ENCODE data around the gene BRD3OS. TPM values are rescaled to one million over a fixed set of nuclear protein-coding genes. Genes with fewer than 3 reads are reported as not detected.
A peak's percentile ranks its signal among the peaks of the same experiment; 100 is the strongest.

Gene BRD3OS
- total and polyA plus RNA-seq, 2 of the 13 experiments (the other 11 are each of a cell fraction or from before 2014, with no cell fraction given), result 4.9 to 5.7 TPM

DNA sequence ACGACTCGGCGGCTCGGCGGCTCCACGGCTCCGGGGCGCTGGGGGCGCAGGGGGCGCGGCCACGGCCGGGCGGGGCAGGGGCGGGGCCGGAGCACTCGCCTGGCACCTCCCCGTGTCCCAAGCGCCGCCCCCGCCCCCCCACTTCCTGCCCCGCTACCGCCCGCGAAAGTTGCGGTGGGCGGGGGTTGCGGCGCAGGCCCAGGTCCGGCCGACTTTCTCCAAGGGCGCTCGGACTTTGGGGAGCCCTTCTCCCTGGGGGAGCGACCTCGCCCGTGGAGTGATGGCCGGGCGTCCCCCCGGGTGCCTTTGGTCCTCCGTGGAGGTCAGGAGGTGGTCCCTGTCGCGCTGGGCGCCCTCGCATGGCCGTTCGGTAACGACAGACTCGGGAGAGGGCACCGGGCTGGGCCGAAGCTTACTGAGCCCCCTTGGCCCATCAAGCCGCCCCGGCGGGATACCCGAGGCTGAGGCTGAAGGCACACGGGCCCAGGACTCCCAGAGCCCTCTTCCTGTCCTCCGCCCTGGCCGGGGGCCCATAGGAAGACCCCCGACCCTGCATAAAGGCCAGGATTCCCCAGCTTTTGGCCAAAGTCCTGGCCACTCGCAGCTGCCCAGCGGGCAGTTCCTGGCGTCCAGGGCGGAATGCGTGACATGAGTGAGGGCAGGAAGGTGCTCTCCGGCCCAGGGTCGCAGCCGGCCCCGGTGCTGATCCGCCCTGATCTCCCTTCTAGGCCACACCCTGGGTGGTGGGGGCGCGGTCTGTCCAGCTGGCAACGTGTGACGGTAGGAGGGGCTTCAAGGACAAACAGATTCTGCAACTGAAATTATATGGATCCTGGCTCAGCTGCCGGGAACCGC, 32.3 kb upstream of the BRD3OS start:
- peak; percentile 55 for ATAC-seq
- intact Hi-C loops (cut with micrococcal nuclease; ENCODE audit: unreplicated experiment) (no loop called here), in situ Hi-C loops (cut with HindIII; ENCODE audit: extremely low pct_ligation_motif_present, low pct_unique_long_range_greater_than_20kb) (loop anchor here (5.0 kb wide), 1 partner anchor 206 kb away; no protein-coding TSS in a partner anchor)
- ChIA-PET POLR2A (interaction anchor here (0.8 to 1.6 kb wide), 16 partner anchors 9 to 266 kb away, joined by 3 to 19 read pairs (median 4); partner anchors contain the start of genes BRD3OS and SARDH), CTCF (ENCODE audit: low intra/inter-chr PET ratio, low total read pairs) (interaction anchor here (1.2 to 4.0 kb wide), 4 partner anchors 199 to 253 kb away, joined by 3 to 40 read pairs (median 18); no protein-coding TSS in a partner anchor)
- peak; percentile 77 for DNase-seq (ENCODE audit: low spot score)
- BruUV-seq (replicated peaks), result TSS peak; percentile 61
- no peaks in the 10 kb centered on the region; a peak in 1 of 5 replicates for H3K36me3 ChIP-seq (replicated peaks in 1 of 2; ENCODE audit: control insufficient read depth in 1 of 2, insufficient read depth in 2 of 2, low read length in 2 of 2)
- peak overlapping the region; percentile 80 to 98 (median 97) for H3K4me3 ChIP-seq (replicated peaks in 1 of 3; ENCODE audit: insufficient read depth in 1 of 3, low read depth in 2 of 3, low read length in 3 of 3)
- FAIRE-seq, result no peak
- peaks cover 26% of the 10 kb centered on the region; the same call in 1 of the 2 replicates for H4K20me1 ChIP-seq (ENCODE audit: insufficient read depth, low read length)
- H3K79me2 ChIP-seq (ENCODE audit: insufficient read depth, low read length), result peaks cover 38% of the 10 kb centered on the region
- H3K9ac ChIP-seq (ENCODE audit: insufficient read depth, low read depth, low read length), result peak overlapping the region; percentile 82
- peak overlapping the region; percentile 96 for H3K4me2 ChIP-seq (ENCODE audit: low read depth, low read length)
- no peaks in the 10 kb centered on the region for H3K9me3 ChIP-seq (ENCODE audit: low read length)
- no peak overlapping the region for H2AFZ ChIP-seq (ENCODE audit: low read length)
- WGBS (ENCODE audit: low lambda C conversion rate), result 4% methylated on average over 10 of the region's 74 CpGs
- peaks cover 50% of the 10 kb centered on the region for H3K4me1 ChIP-seq (ENCODE audit: insufficient read depth, low read length)
- peak overlapping the region; percentile 79 for H3K27ac ChIP-seq (ENCODE audit: extremely low read length, insufficient read depth, low read length)
- no peaks in the 10 kb centered on the region for H3K27me3 ChIP-seq (ENCODE audit: control insufficient read depth in 1 of 2, insufficient read depth in 2 of 2, low read length in 2 of 2)
- TF ChIP-seq HDAC2 (CRISPR knock-in tag; IDR thresholded peaks at IDR 0.05) (no peak; the same call in 1 of the 2 replicates), ZNF503 (CRISPR knock-in tag; IDR thresholded peaks at IDR 0.05) (no peak), SMC3 (IDR thresholded peaks at IDR 0.05; ENCODE audit: low read length) (no peak), FOXP1 (IDR thresholded peaks at IDR 0.05) (no peak), FOXP1 (CRISPR knock-in tag; IDR thresholded peaks at IDR 0.05) (0 out of 2 replicates have a peak, but pooled peaks have one; percentile 11), ZNF546 (CRISPR knock-in tag; conservative IDR thresholded peaks at IDR 0.05) (no peak), ZNF557 (CRISPR knock-in tag; IDR thresholded peaks at IDR 0.05) (no peak)
- TF ChIP-seq, protein P1, sequence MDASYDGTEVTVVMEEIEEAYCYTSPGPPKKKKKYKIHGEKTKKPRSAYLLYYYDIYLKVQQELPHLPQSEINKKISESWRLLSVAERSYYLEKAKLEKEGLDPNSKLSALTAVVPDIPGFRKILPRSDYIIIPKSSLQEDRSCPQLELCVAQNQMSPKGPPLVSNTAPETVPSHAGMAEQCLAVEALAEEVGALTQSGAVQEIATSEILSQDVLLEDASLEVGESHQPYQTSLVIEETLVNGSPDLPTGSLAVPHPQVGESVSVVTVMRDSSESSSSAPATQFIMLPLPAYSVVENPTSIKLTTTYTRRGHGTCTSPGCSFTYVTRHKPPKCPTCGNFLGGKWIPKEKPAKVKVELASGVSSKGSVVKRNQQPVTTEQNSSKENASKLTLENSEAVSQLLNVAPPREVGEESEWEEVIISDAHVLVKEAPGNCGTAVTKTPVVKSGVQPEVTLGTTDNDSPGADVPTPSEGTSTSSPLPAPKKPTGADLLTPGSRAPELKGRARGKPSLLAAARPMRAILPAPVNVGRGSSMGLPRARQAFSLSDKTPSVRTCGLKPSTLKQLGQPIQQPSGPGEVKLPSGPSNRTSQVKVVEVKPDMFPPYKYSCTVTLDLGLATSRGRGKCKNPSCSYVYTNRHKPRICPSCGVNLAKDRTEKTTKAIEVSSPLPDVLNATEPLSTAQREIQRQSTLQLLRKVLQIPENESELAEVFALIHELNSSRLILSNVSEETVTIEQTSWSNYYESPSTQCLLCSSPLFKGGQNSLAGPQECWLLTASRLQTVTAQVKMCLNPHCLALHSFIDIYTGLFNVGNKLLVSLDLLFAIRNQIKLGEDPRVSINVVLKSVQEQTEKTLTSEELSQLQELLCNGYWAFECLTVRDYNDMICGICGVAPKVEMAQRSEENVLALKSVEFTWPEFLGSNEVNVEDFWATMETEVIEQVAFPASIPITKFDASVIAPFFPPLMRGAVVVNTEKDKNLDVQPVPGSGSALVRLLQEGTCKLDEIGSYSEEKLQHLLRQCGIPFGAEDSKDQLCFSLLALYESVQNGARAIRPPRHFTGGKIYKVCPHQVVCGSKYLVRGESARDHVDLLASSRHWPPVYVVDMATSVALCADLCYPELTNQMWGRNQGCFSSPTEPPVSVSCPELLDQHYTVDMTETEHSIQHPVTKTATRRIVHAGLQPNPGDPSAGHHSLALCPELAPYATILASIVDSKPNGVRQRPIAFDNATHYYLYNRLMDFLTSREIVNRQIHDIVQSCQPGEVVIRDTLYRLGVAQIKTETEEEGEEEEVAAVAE (CRISPR knock-in tag; IDR thresholded peaks at IDR 0.05; ENCODE audit: borderline replicate concordance), result no peak
- TF ChIP-seq, protein P2, sequence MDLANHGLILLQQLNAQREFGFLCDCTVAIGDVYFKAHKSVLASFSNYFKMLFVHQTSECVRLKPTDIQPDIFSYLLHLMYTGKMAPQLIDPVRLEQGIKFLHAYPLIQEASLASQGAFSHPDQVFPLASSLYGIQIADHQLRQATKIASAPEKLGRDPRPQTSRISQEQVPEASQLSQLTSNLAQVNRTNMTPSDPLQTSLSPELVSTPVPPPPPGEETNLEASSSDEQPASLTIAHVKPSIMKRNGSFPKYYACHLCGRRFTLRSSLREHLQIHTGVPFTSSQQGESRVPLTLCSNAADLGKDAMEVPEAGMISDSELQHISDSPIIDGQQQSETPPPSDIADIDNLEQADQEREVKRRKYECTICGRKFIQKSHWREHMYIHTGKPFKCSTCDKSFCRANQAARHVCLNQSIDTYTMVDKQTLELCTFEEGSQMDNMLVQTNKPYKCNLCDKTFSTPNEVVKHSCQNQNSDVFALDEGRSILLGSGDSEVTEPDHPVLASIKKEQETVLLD (CRISPR knock-in tag; IDR thresholded peaks at IDR 0.05; ENCODE audit: low read depth), result peak; percentile 61; the same call in 1 of the 2 replicates
- TF ChIP-seq, protein P3, sequence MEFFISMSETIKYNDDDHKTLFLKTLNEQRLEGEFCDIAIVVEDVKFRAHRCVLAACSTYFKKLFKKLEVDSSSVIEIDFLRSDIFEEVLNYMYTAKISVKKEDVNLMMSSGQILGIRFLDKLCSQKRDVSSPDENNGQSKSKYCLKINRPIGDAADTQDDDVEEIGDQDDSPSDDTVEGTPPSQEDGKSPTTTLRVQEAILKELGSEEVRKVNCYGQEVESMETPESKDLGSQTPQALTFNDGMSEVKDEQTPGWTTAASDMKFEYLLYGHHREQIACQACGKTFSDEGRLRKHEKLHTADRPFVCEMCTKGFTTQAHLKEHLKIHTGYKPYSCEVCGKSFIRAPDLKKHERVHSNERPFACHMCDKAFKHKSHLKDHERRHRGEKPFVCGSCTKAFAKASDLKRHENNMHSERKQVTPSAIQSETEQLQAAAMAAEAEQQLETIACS (CRISPR knock-in tag; IDR thresholded peaks at IDR 0.05), result no peak
- TF ChIP-seq, protein P4, sequence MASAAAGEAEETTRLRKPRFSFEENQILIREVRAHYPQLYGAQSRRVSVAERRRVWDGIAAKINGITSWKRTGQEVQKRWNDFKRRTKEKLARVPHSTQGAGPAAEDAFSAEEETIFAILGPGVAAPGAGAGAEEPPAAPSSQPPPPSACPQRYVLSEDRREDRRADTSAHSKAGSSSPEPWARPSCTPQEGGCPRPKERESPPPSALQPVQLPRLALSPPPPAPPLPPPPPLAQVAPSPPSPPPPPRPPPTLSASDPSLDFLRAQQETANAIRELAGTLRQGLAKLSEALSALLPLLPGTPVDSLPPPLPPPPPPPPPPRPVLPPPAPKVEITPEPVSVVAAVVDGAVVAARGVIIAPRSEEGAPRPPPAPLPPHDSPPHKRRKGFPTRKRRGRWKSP (CRISPR knock-in tag; IDR thresholded peaks at IDR 0.05), result peak; percentile 65; the same call in 1 of the 2 replicates
